Fibroblast of lung (primary cell): ENCODE data around the gene LIMCH1.

Experiments used
- CTCF ChIP-seq, 2 donors: IDR thresholded peaks in 1 of 2; conservative IDR thresholded peaks in 1 of 2; 1 replicate in 1 of 2; 2 replicates in 1 of 2; pipeline ENCODE4 v1.5.1; 2011 to 2012; ENCODE audit warnings: low read length in 2 of 2, control low read depth in 1 of 2, inconsistent platforms in 1 of 2, low read depth in 1 of 2, mild to moderate bottlenecking in 1 of 2
- EZH2 ChIP-seq: IDR thresholded peaks from 2 replicates; pipeline ENCODE4 v1.5.1; 2012; ENCODE audit warnings: low read length, control low read depth, mild to moderate bottlenecking; ENCODE audit errors: missing control alignments

GRCh38 chr4:41514766-41515481 lies 23.0 kb upstream of the LIMCH1 start:
- TF ChIP-seq CTCF (conservative IDR thresholded peaks at IDR 0.05 in 1 of 2, IDR thresholded peaks at IDR 0.05 in 1 of 2; ENCODE audit: low read depth in 1 of 2, low read length in 2 of 2), result no peak
- no peak for TF ChIP-seq EZH2
